IMR-90 (cell line): ENCODE results near the gene NOVA2. TPM values are rescaled to one million over a fixed set of nuclear protein-coding genes. Genes with fewer than 3 reads are reported as not detected.
A peak's percentile ranks its signal among the peaks of the same experiment; 100 is the strongest.

Source experiments
- ATAC-seq: fragments of 200-7000 bp; cut with Tn5 transposase; 2 replicates; pipeline ENCODE4 v1.9.1; 2020; ENCODE audit warnings: low read depth, mild to moderate bottlenecking, moderate library complexity
- BruUV-seq: library from RNA; stranded (reverse); fragments of 400-500 nt; replicated peaks from 2 replicates; lab custom pipeline; 2021; lab: Mats Ljungman, UMichigan
- CTCF ChIA-PET: fragments of 300-600 bp; formaldehyde crosslinking; extraction: SDS; loops from one replicate; lab custom pipeline; 2021; ENCODE audit warnings: antibody characterized with exemption; lab: Yijun Ruan, JAX
- POLR2A ChIA-PET: fragments of 300-600 bp; sonication (Branson Sonifier 250); formaldehyde crosslinking; loops from one replicate; lab custom pipeline; 2022; ENCODE audit warnings: antibody characterized with exemption; ENCODE audit not compliant: unreplicated experiment; lab: Charles Lee
- DNase-seq: peaks from one replicate; pipeline ENCODE4 v3.0.0; 2013
- H2AFZ ChIP-seq: replicated peaks from 2 replicates; pipeline ENCODE3; 2013; ENCODE audit warnings: low read length, mild to moderate bottlenecking; ENCODE audit not compliant: poor library complexity
- H2AK5ac ChIP-seq: 2 replicates; pipeline ENCODE4 v1.6.1; 2013; ENCODE audit warnings: low read depth, low read length, inconsistent platforms
- H2AK9ac ChIP-seq: replicated peaks from 2 replicates; pipeline ENCODE3; 2013; ENCODE audit warnings: mild to moderate bottlenecking, low read depth, low read length, moderate library complexity; ENCODE audit not compliant: poor library complexity
- H2BK120ac ChIP-seq: 2 replicates; pipeline ENCODE4 v1.6.1; 2013; ENCODE audit warnings: low read depth, low read length, inconsistent platforms
- H2BK15ac ChIP-seq: 3 replicates; pipeline ENCODE4 v1.6.1; 2013; ENCODE audit warnings: low read depth, low read length, inconsistent platforms
- H2BK20ac ChIP-seq: 2 replicates; pipeline ENCODE4 v1.6.1; 2013; ENCODE audit warnings: low read depth, mild to moderate bottlenecking, inconsistent platforms, low read length, moderate library complexity
- H2BK5ac ChIP-seq: 2 replicates; pipeline ENCODE4 v1.6.1; 2013; ENCODE audit warnings: mild to moderate bottlenecking, low read depth, low read length, inconsistent platforms; ENCODE audit not compliant: poor library complexity, severe bottlenecking
- H3K14ac ChIP-seq: replicated peaks from 2 replicates; pipeline ENCODE4 v1.6.1; 2013; ENCODE audit warnings: low read depth, low read length, inconsistent platforms
- H3K18ac ChIP-seq: 2 replicates; pipeline ENCODE4 v1.6.1; 2013; ENCODE audit warnings: low read depth, low read length, control low read depth
- H3K23ac ChIP-seq: 2 replicates; pipeline ENCODE4 v1.6.1; 2013; ENCODE audit warnings: low read depth, low read length, inconsistent platforms
- H3K27ac ChIP-seq: 2 replicates; pipeline ENCODE4 v1.5.1; 2013; ENCODE audit warnings: mild to moderate bottlenecking, control low read depth, low read length; ENCODE audit not compliant: insufficient read depth
- H3K27me3 ChIP-seq: 2 replicates; pipeline ENCODE4 v1.6.1; 2013; ENCODE audit warnings: low read length; ENCODE audit not compliant: control insufficient read depth, insufficient read depth
- H3K36me3 ChIP-seq: 2 replicates; pipeline ENCODE4 v1.6.1; 2013; ENCODE audit warnings: low read length, mixed read lengths; ENCODE audit not compliant: control insufficient read depth, insufficient read depth
- H3K4ac ChIP-seq: 2 replicates; pipeline ENCODE4 v1.6.1; 2013; ENCODE audit warnings: low read depth, low read length, inconsistent platforms
- H3K4me1 ChIP-seq: 2 replicates; pipeline ENCODE4 v1.6.1; 2013; ENCODE audit warnings: low read length, mixed read lengths; ENCODE audit not compliant: control insufficient read depth, insufficient read depth
- H3K4me2 ChIP-seq: 2 replicates; pipeline ENCODE4 v1.6.1; 2013; ENCODE audit warnings: low read depth, mild to moderate bottlenecking, control low read depth, low read length, moderate library complexity
- H3K4me3 ChIP-seq: 2 replicates; pipeline ENCODE4 v1.5.1; 2013; ENCODE audit warnings: low read depth, mild to moderate bottlenecking, control low read depth, low read length, moderate library complexity; ENCODE audit not compliant: insufficient read depth
- H3K56ac ChIP-seq: 2 replicates; pipeline ENCODE4 v1.6.1; 2013; ENCODE audit warnings: low read length, inconsistent platforms; ENCODE audit not compliant: insufficient read depth; ENCODE audit errors: extremely low read depth
- H3K79me1 ChIP-seq, 2 experiments: 2 replicates each; pipeline ENCODE4 v1.6.1; 2013; ENCODE audit warnings: low read length in 2 of 2, inconsistent platforms in 1 of 2, low read depth in 1 of 2
- H3K9ac ChIP-seq: 2 replicates; pipeline ENCODE4 v1.6.1; 2013; ENCODE audit warnings: low read depth, low read length, control low read depth
- H3K9me1 ChIP-seq: 2 replicates; pipeline ENCODE4 v1.6.1; 2013; ENCODE audit warnings: low read length, inconsistent platforms; ENCODE audit not compliant: insufficient read depth
- H3K9me3 ChIP-seq: 2 replicates; pipeline ENCODE4 v1.6.1; 2013; ENCODE audit warnings: low read length; ENCODE audit not compliant: control insufficient read depth, insufficient read depth
- H4K20me1 ChIP-seq: 2 replicates; pipeline ENCODE4 v1.6.1; 2013; ENCODE audit warnings: low read length, inconsistent platforms; ENCODE audit not compliant: insufficient read depth
- H4K5ac ChIP-seq: 2 replicates; pipeline ENCODE4 v1.6.1; 2013; ENCODE audit warnings: mild to moderate bottlenecking, low read depth, low read length, control low read depth
- H4K8ac ChIP-seq, 2 experiments: 2 replicates each; pipeline ENCODE4 v1.6.1; 2013; ENCODE audit warnings: low read depth in 2 of 2, low read length in 2 of 2, control low read depth in 1 of 2, inconsistent platforms in 1 of 2
- H4K91ac ChIP-seq: 2 replicates; pipeline ENCODE4 v1.6.1; 2013; ENCODE audit warnings: low read depth, low read length, inconsistent platforms; ENCODE audit not compliant: insufficient read depth
- BHLHE40 ChIP-seq: fragments of 150-350 bp; IDR thresholded peaks from 2 replicates; pipeline ENCODE4 v1.6.1; 2016; ENCODE audit warnings: mild to moderate bottlenecking, low read depth, low read length
- CEBPB ChIP-seq: IDR thresholded peaks from 2 replicates; pipeline ENCODE4 v1.6.1; 2012; ENCODE audit warnings: low read depth, low read length, improper control_type of control experiment
- CHD1 ChIP-seq: IDR thresholded peaks from 2 replicates; pipeline ENCODE4 v1.6.1; 2012; ENCODE audit warnings: low read depth, low read length, improper control_type of control experiment
- MAFK ChIP-seq: IDR thresholded peaks from 2 replicates; pipeline ENCODE4 v1.6.1; 2012; ENCODE audit warnings: low read depth, low read length, improper control_type of control experiment
- MXI1 ChIP-seq: IDR thresholded peaks from 2 replicates; pipeline ENCODE4 v1.6.1; 2012; ENCODE audit warnings: low read depth, mild to moderate bottlenecking, low read length, moderate library complexity, borderline replicate concordance
- NFE2L2 ChIP-seq: fragments of 150-350 bp; IDR thresholded peaks from 2 replicates; pipeline ENCODE4 v1.6.1; 2016; ENCODE audit warnings: low read depth, mild to moderate bottlenecking, low read length
- RAD21 ChIP-seq: IDR thresholded peaks from 2 replicates; pipeline ENCODE4 v1.6.1; 2012; ENCODE audit warnings: low read length, improper control_type of control experiment
- SMC3 ChIP-seq: fragments of 150-350 bp; IDR thresholded peaks from 2 replicates; pipeline ENCODE4 v1.6.1; 2016; ENCODE audit warnings: low read depth, mild to moderate bottlenecking, antibody characterized with exemption, low read length, moderate library complexity
- WGBS, 2 experiments: methylation state at CpG; one replicate each; pipeline versions ENCODE4 v1.1.5 to v1.1.7; 2013; ENCODE audit warnings: missing lambda C conversion rate in 2 of 2; ENCODE audit not compliant: insufficient read length in 1 of 2; ENCODE audit errors: extremely low coverage in 2 of 2; 5-methylcytosine and 5-hydroxymethylcytosine counted together
- dilution Hi-C: fragments of 300-500 bp; cut with HindIII; formaldehyde crosslinking; loops from one replicate; pipeline ENCODE4 v1.14.3; 2018; ENCODE audit warnings: low sequenced_read_pairs; ENCODE audit not compliant: unreplicated experiment
- in situ Hi-C: fragments of 300-500 bp; cut with MboI; formaldehyde crosslinking; loops from 3 replicates; pipeline ENCODE4 v1.14.3; 2019; ENCODE audit warnings: low sequenced_read_pairs, inconsistent platforms, mixed read lengths
- intact Hi-C: fragments of 100-400 bp; cut with micrococcal nuclease; formaldehyde crosslinking; loops from 2 replicates; pipeline ENCODE4 v1.10.0; 2022
- polyA plus RNA-seq, 3 experiments: library from polyadenylated mRNA; depleted of rRNA; stranded (reverse); fragments of >200 nt; gene quantifications; 2 replicates each; pipeline ENCODE4 v1.2.3, GENCODE V29; 2012; ENCODE audit warnings: low replicate concordance in 1 of 3
- total RNA-seq: library from RNA; depleted of rRNA; stranded (reverse); fragments of >200 nt; gene quantifications from 2 replicates; pipeline ENCODE4 v1.2.3, GENCODE V29; 2012
- TF ChIP-seq, protein P1 (sequence below): conservative IDR thresholded peaks from 2 replicates; pipeline ENCODE4 v1.5.1; 2012; ENCODE audit warnings: mild to moderate bottlenecking, low read depth, low read length, improper control_type of control experiment

The NOVA2 gene
- total and polyA plus RNA-seq, 2 of the 4 experiments (the other 2 are of a cell fraction): 0.03 TPM; not detected in 1

DNA sequence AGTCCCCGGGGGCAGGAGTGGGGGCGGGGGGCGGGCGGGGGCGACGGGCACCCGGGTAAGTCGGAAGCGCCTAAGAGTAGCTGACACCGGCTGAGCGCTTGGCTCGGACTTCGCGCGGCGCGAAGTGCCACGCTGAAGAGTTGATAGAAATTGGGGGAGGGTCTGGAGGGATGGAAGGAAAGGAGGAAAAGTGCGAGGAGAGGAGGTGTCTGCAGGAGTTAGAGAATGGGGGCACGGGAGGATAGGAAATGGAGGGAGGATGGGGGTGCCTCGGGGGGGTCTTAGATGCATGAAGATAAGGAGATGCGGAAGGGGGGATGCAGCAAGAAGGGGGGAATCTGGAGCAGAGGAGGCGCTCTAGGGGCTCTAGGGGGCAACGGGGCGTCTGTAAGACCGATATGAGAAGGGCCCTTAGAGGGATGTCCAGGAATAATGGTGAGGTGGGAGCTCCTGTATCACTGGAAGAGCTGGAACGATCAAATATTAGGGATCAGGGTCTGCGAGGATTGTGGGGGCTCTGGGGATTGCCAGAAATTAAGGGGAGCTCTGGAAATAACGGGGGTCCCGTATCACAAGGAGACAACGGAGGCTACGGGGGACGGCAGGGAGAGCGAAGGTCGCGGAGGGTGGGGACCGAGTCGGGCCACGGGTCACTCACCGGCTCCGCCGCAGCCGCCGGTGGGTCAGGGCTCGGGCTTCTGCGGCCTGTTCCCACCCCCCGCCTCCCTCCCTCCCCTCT is 71.6 kb downstream of the NOVA2 start, which contains the start of gene MYPOP:
TSS of gene MYPOP (minus strand) at position 702 of the 739 bp plus-strand sequence. CDS start 840 bp downstream, outside the sequence.
- in situ Hi-C loops: no loop called here
- POLR2A ChIA-PET: no interaction called here

More for the DNA sequence above, 71.6 kb downstream of the NOVA2 start, which contains the start of gene MYPOP:
- H3K79me1 ChIP-seq: peaks cover 9 to 21% of the 10 kb centered on the region in 2 experiments
- intact Hi-C loops: no loop called here
- H4K5ac ChIP-seq: peak within 1 kb of the TSS; percentile 66
- 1% methylated on average over 26 of the region's 47 CpGs; no CpG with 5 or more reads in 1 of the 2 experiments for WGBS, 2 experiments
- H3K9ac ChIP-seq: peak within 1 kb of the TSS; percentile 80
- no peak within 1 kb of the TSS for H3K18ac ChIP-seq
- peak within 1 kb of the TSS; percentile 91 for H2AK9ac ChIP-seq
- H4K8ac ChIP-seq: peak within 1 kb of the TSS; percentile 85 to 95
- H3K9me1 ChIP-seq: peaks cover 7% of the 10 kb centered on the region; the same call in 1 of the 2 replicates
- peaks cover 19% of the 10 kb centered on the region for H3K36me3 ChIP-seq
- ATAC-seq: peak; percentile 1
- no peak within 1 kb of the TSS; the same call in 2 of the 3 replicates for H2BK15ac ChIP-seq
- dilution Hi-C loops: no loop called here
- H4K91ac ChIP-seq: peak within 1 kb of the TSS; percentile 86
- peak within 1 kb of the TSS; percentile 51 for H2AK5ac ChIP-seq
- peak within 1 kb of the TSS; percentile 76 for H3K14ac ChIP-seq
- peak within 1 kb of the TSS; percentile 52 for H2BK5ac ChIP-seq
- H3K27ac ChIP-seq: peak within 1 kb of the TSS; percentile 68
- 0 out of 2 replicates have a peak, but pooled peaks cover 4% of the 10 kb centered on the region for H3K4me1 ChIP-seq
- peak within 1 kb of the TSS; percentile 91 for H3K4ac ChIP-seq
- peak within 1 kb of the TSS; percentile 70 for H3K4me3 ChIP-seq
- no peaks in the 10 kb centered on the region for H3K9me3 ChIP-seq
- peak within 1 kb of the TSS; percentile 99 for H2AFZ ChIP-seq
- CTCF ChIA-PET: interaction anchor here (0.6 kb wide), 1 partner anchor 1838 kb away, joined by 3 read pairs; no protein-coding TSS in a partner anchor
- DNase-seq: no peak
- H3K56ac ChIP-seq: peak within 1 kb of the TSS; percentile 62
- H2BK20ac ChIP-seq: no peak within 1 kb of the TSS; the same call in 1 of the 2 replicates
- no TSS peak for BruUV-seq
- peak within 1 kb of the TSS; percentile 21; the same call in 1 of the 2 replicates for H2BK120ac ChIP-seq
- TF ChIP-seq CEBPB (no peak), SMC3 (no peak), CHD1 (no peak), BHLHE40 (no peak), RAD21 (no peak), MXI1 (no peak), NFE2L2 (no peak), MAFK (no peak)
- TF ChIP-seq, protein P1, sequence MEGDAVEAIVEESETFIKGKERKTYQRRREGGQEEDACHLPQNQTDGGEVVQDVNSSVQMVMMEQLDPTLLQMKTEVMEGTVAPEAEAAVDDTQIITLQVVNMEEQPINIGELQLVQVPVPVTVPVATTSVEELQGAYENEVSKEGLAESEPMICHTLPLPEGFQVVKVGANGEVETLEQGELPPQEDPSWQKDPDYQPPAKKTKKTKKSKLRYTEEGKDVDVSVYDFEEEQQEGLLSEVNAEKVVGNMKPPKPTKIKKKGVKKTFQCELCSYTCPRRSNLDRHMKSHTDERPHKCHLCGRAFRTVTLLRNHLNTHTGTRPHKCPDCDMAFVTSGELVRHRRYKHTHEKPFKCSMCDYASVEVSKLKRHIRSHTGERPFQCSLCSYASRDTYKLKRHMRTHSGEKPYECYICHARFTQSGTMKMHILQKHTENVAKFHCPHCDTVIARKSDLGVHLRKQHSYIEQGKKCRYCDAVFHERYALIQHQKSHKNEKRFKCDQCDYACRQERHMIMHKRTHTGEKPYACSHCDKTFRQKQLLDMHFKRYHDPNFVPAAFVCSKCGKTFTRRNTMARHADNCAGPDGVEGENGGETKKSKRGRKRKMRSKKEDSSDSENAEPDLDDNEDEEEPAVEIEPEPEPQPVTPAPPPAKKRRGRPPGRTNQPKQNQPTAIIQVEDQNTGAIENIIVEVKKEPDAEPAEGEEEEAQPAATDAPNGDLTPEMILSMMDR: no peak
- 0 out of 2 replicates have a peak, but pooled peaks cover 9% of the 10 kb centered on the region for H4K20me1 ChIP-seq
- H3K23ac ChIP-seq: peak within 1 kb of the TSS; percentile 82; the same call in 1 of the 2 replicates
- H3K4me2 ChIP-seq: peak within 1 kb of the TSS; percentile 89
- H3K27me3 ChIP-seq: no peaks in the 10 kb centered on the region
